Astrocyte of the spinal cord (primary cell): ENCODE measurements around the gene PSMG4.
"Not testable (repeated sequence)": the region's sequence is repeated elsewhere in the genome, so short reads cannot be mapped to it uniquely, and the experiment has no call there.

Source experiments
- DNase-seq: peaks from one replicate; pipeline ENCODE4 v3.0.0; 2011; ENCODE audit warnings: low read depth, low spot score
- H3K4me3 ChIP-seq: 2 replicates; pipeline ENCODE4 v1.5.1; 2011; ENCODE audit warnings: low read depth, mild to moderate bottlenecking, low read length, moderate library complexity
- in situ Hi-C: cut with HindIII; loops from 2 replicates; pipeline ENCODE4 v1.10.0; 2017; ENCODE audit warnings: low sequenced_read_pairs
- TF ChIP-seq, protein P1 (sequence below): IDR thresholded peaks from 2 replicates; pipeline ENCODE4 v1.5.1; 2012; ENCODE audit warnings: low read depth, mild to moderate bottlenecking, low read length, inconsistent platforms

PSMG4 gene

DNA sequence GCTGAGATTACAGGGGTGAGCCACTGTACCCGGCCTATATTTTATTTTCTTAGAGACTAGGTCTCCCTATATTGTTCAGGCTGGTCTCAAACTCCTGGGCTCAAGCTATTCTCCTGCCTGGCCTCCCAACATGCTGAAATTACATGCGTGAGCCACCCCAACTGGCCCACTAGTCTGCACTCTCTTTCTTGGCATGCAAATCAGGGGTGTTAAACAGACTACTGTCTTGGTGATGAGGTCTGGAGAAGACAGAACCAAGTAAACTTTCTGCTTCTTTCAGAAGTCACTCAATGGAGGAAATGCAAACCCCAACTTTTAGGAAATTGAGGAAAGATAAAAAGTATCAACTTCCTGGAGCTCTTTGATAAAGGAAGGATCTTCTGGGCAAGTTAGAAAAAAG is 23.3 kb upstream of the PSMG4 start:
- in situ Hi-C loops, result no loop called here
- TF ChIP-seq, protein P1, sequence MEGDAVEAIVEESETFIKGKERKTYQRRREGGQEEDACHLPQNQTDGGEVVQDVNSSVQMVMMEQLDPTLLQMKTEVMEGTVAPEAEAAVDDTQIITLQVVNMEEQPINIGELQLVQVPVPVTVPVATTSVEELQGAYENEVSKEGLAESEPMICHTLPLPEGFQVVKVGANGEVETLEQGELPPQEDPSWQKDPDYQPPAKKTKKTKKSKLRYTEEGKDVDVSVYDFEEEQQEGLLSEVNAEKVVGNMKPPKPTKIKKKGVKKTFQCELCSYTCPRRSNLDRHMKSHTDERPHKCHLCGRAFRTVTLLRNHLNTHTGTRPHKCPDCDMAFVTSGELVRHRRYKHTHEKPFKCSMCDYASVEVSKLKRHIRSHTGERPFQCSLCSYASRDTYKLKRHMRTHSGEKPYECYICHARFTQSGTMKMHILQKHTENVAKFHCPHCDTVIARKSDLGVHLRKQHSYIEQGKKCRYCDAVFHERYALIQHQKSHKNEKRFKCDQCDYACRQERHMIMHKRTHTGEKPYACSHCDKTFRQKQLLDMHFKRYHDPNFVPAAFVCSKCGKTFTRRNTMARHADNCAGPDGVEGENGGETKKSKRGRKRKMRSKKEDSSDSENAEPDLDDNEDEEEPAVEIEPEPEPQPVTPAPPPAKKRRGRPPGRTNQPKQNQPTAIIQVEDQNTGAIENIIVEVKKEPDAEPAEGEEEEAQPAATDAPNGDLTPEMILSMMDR, result no peak
- no peak for DNase-seq
- no peak overlapping the region for H3K4me3 ChIP-seq

GRCh38 chr6:3236005-3236404 is 22.7 kb upstream of the PSMG4 start:
- in situ Hi-C loops, result no loop called here

GRCh38 chr6:3237761-3238662 is 20.7 kb upstream of the PSMG4 start:
- in situ Hi-C loops, result no loop called here
- no peak overlapping the region for H3K4me3 ChIP-seq
- TF ChIP-seq, protein P1, result no peak
- no peak for DNase-seq

More at GRCh38 chr6:3236005-3236404, 22.7 kb upstream of the PSMG4 start:
- no peak for DNase-seq
- TF ChIP-seq, protein P1, result no peak
- H3K4me3 ChIP-seq, result no peak overlapping the region

DNA sequence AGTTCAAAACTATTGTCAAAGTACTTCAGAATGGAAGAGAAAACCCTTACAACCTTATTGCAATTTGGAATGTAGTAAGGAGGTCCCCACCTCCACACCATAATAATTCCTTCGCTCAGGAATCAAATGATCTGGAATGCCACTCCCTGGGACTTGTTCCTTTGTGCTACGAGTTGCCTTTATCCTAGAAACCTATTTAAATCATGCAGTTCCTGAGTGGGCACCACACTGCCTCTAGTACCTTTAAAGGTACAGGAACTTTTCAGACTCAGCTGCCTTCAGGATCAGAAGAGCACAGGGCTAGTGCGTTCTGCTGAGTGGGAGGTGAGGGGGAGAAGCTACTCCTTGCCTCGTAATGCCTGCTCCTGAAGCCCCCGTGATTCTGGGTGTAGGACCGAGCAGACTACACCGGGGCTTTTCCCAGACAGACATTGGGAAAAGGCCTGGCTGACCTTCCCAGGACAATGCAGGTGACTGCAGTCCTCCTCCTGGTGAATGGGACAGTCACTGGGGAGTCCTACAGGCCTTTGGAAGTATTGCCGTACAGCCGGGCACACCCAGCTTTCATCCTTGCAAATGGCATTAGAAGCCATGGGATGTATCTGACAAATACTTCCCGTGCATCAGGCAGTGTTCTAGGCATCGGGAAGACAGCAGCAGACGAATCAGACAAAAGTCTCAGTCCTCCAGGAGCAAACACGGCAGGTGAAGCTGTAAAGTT is 19.5 kb upstream of the PSMG4 start:
- H3K4me3 ChIP-seq, result no peak overlapping the region
- TF ChIP-seq, protein P1, result peak; percentile 31
- in situ Hi-C loops, result no loop called here
- DNase-seq, result no peak

- no peak for DNase-seq
- in situ Hi-C loops, result no loop called here
These were observed 18.2 kb upstream of the PSMG4 start for GRCh38 chr6:3240595-3240994.

DNA sequence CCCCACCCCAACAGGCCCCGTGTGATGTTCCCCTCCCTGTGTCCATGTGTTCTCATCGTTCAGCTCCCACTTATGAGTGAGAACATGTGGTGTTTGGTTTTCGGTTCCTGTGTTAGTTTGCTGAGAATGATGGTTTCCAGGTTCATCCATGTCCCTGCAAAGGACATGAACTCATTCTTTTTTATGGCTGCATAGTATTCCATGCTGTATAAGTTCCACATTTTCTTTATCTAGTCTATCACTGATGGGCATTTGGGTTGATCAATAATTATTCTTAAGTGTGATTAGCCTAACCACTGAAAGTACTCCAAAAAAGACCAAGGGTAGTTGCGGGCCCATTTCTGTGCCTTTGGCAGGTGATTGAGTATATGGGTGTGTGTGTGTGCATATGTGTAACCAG is 17.0 kb upstream of the PSMG4 start:
- in situ Hi-C loops, DNase-seq, H3K4me3 ChIP-seq: not testable (repeated sequence)

More at GRCh38 chr6:3240595-3240994, 18.2 kb upstream of the PSMG4 start:
- no peak overlapping the region for H3K4me3 ChIP-seq
- TF ChIP-seq, protein P1, result no peak

DNA sequence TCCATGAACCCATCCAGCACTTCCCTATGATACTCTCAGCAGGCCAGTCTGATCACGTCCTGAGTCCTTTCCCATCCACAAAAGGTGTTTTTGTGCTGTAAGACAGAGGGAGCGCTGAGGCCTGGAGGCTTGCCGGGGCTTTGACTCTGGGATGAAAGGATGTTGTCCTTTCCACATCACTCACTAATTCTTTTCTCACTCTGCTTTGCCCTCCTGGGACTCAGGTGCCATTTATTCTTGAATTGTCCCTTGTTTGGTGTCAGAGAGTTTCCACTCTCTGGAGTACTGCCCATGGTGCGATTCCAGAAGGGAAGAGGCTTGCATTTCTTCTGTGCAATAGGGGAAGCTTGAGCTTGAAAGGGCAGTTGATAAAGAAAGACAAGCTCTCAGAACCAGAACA is 16.0 kb upstream of the PSMG4 start:
- no peak overlapping the region for H3K4me3 ChIP-seq
- TF ChIP-seq, protein P1, result no peak
- DNase-seq, result no peak
- in situ Hi-C loops, result no loop called here
